ENCODE measurements around the gene YJEFN3. TPM values are rescaled to one million over a fixed set of nuclear protein-coding genes. Genes with fewer than 3 reads are reported as not detected.

YJEFN3 gene
- total RNA-seq, 4 donors from 2014 or later, result 0.18 to 0.31 TPM; not detected in 2

DNA sequence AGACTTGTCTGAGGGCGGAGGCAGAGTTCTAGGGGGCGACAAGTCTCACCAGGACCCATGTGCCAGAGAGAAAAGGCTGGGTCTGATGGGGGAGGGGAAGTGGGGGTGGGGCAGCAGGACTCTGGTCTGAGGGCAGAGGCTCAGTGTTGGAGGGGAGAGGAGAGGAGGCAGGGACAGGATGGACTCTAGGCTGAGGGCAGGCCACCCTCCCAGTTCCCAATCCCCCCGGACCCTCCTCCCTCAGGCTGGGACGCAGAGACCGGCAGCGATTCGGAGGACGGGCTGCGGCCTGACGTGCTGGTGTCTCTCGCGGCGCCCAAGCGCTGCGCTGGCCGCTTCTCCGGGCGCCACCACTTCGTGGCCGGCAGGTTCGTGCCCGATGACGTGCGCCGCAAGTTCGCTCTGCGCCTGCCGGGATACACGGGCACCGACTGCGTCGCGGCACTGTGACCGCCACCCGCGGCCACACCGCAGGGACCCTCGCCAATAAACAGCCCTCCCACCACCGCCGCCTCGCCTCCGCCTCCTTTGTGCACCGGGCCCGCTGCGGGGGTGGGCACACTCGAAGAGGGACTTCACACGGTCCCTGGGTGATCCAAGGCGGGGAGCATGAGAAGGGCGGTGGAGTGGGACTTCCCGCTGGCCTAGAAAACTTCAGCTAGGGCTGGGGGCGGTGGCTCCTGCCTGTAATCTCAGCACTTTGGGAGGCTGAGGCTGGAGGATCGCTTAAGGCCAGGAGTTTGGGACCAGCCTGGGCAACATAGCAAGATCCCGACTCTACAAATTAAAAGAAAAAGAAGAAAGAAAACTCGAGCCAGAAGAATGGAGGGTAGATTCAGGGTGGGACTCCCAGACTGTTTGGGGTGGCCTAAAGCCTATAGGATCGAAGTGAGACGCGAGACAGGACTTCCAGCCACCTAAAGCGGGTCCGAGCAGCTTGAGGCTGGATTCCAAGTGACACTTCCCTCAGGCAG, 8.7 kb downstream of the YJEFN3 start:
- no peaks in the 10 kb centered on the region for H3K9me3 ChIP-seq
- H3K4me3 ChIP-seq, result peak overlapping the region in 1 of 4 donors; percentile 32
- TF ChIP-seq POLR2A (IDR thresholded peaks at IDR 0.05), result no peak
- TF ChIP-seq, protein P1, sequence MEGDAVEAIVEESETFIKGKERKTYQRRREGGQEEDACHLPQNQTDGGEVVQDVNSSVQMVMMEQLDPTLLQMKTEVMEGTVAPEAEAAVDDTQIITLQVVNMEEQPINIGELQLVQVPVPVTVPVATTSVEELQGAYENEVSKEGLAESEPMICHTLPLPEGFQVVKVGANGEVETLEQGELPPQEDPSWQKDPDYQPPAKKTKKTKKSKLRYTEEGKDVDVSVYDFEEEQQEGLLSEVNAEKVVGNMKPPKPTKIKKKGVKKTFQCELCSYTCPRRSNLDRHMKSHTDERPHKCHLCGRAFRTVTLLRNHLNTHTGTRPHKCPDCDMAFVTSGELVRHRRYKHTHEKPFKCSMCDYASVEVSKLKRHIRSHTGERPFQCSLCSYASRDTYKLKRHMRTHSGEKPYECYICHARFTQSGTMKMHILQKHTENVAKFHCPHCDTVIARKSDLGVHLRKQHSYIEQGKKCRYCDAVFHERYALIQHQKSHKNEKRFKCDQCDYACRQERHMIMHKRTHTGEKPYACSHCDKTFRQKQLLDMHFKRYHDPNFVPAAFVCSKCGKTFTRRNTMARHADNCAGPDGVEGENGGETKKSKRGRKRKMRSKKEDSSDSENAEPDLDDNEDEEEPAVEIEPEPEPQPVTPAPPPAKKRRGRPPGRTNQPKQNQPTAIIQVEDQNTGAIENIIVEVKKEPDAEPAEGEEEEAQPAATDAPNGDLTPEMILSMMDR (IDR thresholded peaks at IDR 0.05 in 4 of 5, conservative IDR thresholded peaks at IDR 0.05 in 1 of 5), result no peak
- in situ Hi-C loops (cut with MboI; ENCODE audit: low sequenced_read_pairs in 4 of 4) (loop anchor here (10.0 to 25.0 kb wide), 4 partner anchors 107 to 425 kb away; partner anchors contain the start of gene GMIP (in 1 of the 4)), intact Hi-C loops (cut with DNase I; ENCODE audit: low total_unique reads) (no loop called here)
- ATAC-seq (no peak), DNase-seq (no peak)
- no peaks in the 10 kb centered on the region for H3K36me3 ChIP-seq
- H3K27ac ChIP-seq, result no peak overlapping the region
- peaks cover 42 to 53% (median 52%) of the 10 kb centered on the region in 3 donors for H3K27me3 ChIP-seq
- peaks cover 0 to 13% of the 10 kb centered on the region in 2 donors for H3K4me1 ChIP-seq

DNA sequence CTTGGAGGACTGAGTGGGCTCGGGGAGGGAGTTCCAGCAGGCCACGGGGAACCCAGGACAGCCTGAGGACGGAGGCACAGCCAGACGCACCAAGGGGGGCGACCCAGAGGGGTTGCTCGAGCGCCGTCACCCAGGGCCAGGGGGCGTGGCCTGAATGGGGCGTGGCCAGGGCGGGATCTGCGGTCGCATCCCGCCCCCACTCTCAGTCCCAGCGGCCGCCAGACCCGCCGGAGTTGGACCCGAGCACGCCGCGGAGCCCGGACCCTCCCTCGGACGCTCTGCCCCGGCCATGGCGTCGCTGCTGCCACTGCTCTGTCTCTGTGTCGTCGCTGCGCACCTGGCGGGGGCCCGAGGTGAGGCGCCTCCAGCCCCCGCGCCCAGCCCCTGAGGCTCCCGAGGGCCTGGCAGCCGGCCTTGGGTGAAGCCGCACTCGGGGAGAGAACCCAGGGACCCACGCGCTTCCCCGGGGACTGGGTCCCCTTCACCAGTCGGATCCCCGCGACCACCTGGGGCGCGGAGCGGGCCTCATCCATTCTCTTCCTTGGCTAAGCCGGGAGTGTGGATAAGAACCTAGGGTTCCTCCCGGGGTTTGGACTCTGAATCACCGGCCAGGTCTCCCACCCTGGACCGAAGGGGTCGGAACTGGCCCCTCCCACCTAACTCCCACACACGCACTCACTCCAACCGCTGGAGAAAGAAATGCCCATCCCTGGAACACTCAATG, 9.5 kb downstream of the YJEFN3 start, which contains the start of gene CILP2:
CILP2 (plus strand) TSS at position 205 of the 724 bp plus-strand sequence; CDS start at position 290, 85 bp downstream.
- intact Hi-C loops (cut with DNase I; ENCODE audit: low total_unique reads) (no loop called here), in situ Hi-C loops (cut with MboI; ENCODE audit: low sequenced_read_pairs in 4 of 4) (loop anchor here (10.0 to 25.0 kb wide), 4 partner anchors 107 to 424 kb away; partner anchors contain the start of gene GMIP (in 1 of the 4))
- Histone ChIP-seq H3K36me3 (no peaks in the 10 kb centered on the region), H3K27me3 (peaks cover 47 to 59% (median 54%) of the 10 kb centered on the region in 3 donors), H3K4me1 (peaks cover 0 to 10% of the 10 kb centered on the region in 2 donors), H3K27ac (no peak within 1 kb of the TSS), H3K4me3 (peak within 1 kb of the TSS in 3 of 4 donors; percentile 20 to 32 (median 32)), H3K9me3 (no peaks in the 10 kb centered on the region)
- no peak for DNase-seq
- no peak for ATAC-seq
- TF ChIP-seq, protein P1 (IDR thresholded peaks at IDR 0.05 in 4 of 5, conservative IDR thresholded peaks at IDR 0.05 in 1 of 5), result no peak
- TF ChIP-seq POLR2A (IDR thresholded peaks at IDR 0.05), result no peak

DNA sequence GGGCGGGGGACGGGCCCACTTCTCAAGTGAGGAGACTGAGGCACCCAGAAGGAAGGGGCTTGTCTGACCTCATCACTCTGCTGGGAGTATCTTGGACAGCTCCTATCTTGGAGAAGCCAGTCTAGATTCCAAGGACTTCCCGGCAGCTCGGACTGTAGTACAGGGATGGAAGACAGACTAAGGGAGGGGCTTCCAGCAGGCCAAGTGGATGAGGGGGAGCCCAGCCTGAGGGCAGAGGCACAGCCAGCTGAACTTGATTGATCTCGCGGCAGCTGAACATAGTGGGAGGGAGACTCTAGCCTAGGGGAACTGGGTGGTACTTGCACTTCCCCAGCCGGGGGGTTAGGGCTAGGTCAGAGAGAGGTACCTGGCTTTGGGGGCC, 10.1 kb downstream of the YJEFN3 start:
- DNase-seq (no peak), ATAC-seq (no peak)
- H3K4me1 ChIP-seq, result peaks cover 0 to 10% of the 10 kb centered on the region in 2 donors
- intact Hi-C loops (cut with DNase I; ENCODE audit: low total_unique reads) (no loop called here), in situ Hi-C loops (cut with MboI; ENCODE audit: low sequenced_read_pairs in 4 of 4) (loop anchor here (10.0 to 25.0 kb wide), 4 partner anchors 106 to 424 kb away; partner anchors contain the start of gene GMIP (in 1 of the 4))
- no peaks in the 10 kb centered on the region for H3K36me3 ChIP-seq
- no peak overlapping the region for H3K27ac ChIP-seq
- H3K4me3 ChIP-seq, result peak overlapping the region in 1 of 4 donors; percentile 32
- H3K27me3 ChIP-seq, result peaks cover 51 to 59% (median 54%) of the 10 kb centered on the region in 3 donors
- no peak for TF ChIP-seq POLR2A (IDR thresholded peaks at IDR 0.05)
- H3K9me3 ChIP-seq, result no peaks in the 10 kb centered on the region

DNA sequence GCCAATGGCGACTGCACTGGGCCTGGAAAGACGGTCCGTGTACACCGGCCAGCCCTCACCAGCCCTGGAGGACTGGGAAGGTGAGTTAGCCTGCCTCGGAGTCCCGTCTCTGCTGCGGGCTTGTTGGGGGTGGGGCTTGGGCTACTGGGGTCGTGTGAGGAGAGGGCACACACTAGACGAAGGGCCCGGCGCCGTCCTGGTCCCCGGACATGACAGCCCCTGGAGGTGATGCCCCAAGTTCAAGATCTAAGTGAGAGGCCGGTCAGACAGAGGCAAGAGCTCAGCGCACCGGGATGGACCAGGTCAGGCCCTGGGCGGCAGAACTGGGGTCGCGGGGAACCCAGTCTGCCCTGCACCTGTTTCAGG, 11.0 kb downstream of the YJEFN3 start:
- H3K27me3 ChIP-seq, result peaks cover 51 to 59% (median 54%) of the 10 kb centered on the region in 3 donors
- ATAC-seq, result no peak
- no peak overlapping the region for H3K4me3 ChIP-seq
- no peak for TF ChIP-seq POLR2A (IDR thresholded peaks at IDR 0.05)
- TF ChIP-seq, protein P1 (IDR thresholded peaks at IDR 0.05 in 4 of 5, conservative IDR thresholded peaks at IDR 0.05 in 1 of 5), result no peak
- no peaks in the 10 kb centered on the region for H3K9me3 ChIP-seq
- no peak overlapping the region for H3K27ac ChIP-seq
- no peaks in the 10 kb centered on the region for H3K36me3 ChIP-seq
- H3K4me1 ChIP-seq, result peaks cover 0 to 10% of the 10 kb centered on the region in 2 donors
- no peak for DNase-seq
- intact Hi-C loops (cut with DNase I; ENCODE audit: low total_unique reads) (no loop called here), in situ Hi-C loops (cut with MboI; ENCODE audit: low sequenced_read_pairs in 4 of 4) (loop anchor here (10.0 to 25.0 kb wide), 4 partner anchors 105 to 423 kb away; partner anchors contain the start of gene GMIP (in 1 of the 4))
